K562 (cell line): ENCODE results near the gene CREB5. TPM values are rescaled to one million over a fixed set of nuclear protein-coding genes. Genes with fewer than 3 reads are reported as not detected.

Experiments used
- MAZ ChIP-seq, 2 experiments: fragments of 450-650 bp in 1 of 2; sonication (generic) in 1 of 2; formaldehyde crosslinking; IDR thresholded peaks in 1 of 2; conservative IDR thresholded peaks in 1 of 2; 2 replicates each; pipeline versions ENCODE4 v1.4.0 to v1.5.0; 2020; ENCODE audit warnings: mild to moderate bottlenecking in 1 of 2, missing genetic modification reagents in 1 of 2
- NCOA2 ChIP-seq, 2 experiments: fragments of 450-650 bp; IDR thresholded peaks; 2 replicates each; pipeline ENCODE4 v1.6.1; 2018; ENCODE audit warnings: mild to moderate bottlenecking in 2 of 2, moderate library complexity in 1 of 2; ENCODE audit not compliant: partially characterized antibody in 2 of 2
- TCF3 ChIP-seq: sonication (generic); formaldehyde crosslinking; IDR thresholded peaks from 2 replicates; pipeline ENCODE4 v1.4.0; 2020; ENCODE audit warnings: mild to moderate bottlenecking, missing genetic modification reagents
- ZMIZ1 ChIP-seq, 2 experiments: fragments of 150-350 bp in 1 of 2; IDR thresholded peaks; 2 replicates each; pipeline ENCODE4 v1.6.1; 2012 to 2016; ENCODE audit warnings: low read depth in 2 of 2, low read length in 2 of 2, mild to moderate bottlenecking in 1 of 2, moderate library complexity in 1 of 2
- polyA plus RNA-seq, 8 experiments: library from polyadenylated mRNA; depleted of rRNA in 4 of 8; stranded (reverse) in 5 of 8; unstranded in 3 of 8; fragments of >200 nt; fragmentation: Nextera tagmentation in 2 of 8; fragmentation: Illumina TruSeq in 1 of 8; extraction: Ambion mirVana in 2 of 8; extraction: Trizol in 1 of 8; gene quantifications; 2 replicates each; pipeline versions ENCODE4 v1.2.1 to v1.2.3, GENCODE V29; 2011 to 2014; ENCODE audit warnings: inconsistent platforms in 1 of 8, missing spikeins in 1 of 8
- total RNA-seq, 7 experiments: library from RNA; depleted of rRNA in 6 of 7; stranded (reverse); fragments of >200 nt in 6 of 7; fragmentation: Illumina TruSeq in 2 of 7; extraction: Trizol in 2 of 7; gene quantifications; 2 replicates each; pipeline versions ENCODE4 v1.2.1 to v1.2.3, GENCODE V29; 2011 to 2021; ENCODE audit warnings: low replicate concordance in 1 of 7

The CREB5 gene
- total and polyA plus RNA-seq, 9 of the 15 experiments (the other 6 are each of a cell fraction or from before 2014, with no cell fraction given), result 0.33 to 6.4 (median 1.8) TPM

- no peak for TF ChIP-seq NCOA2 (IDR thresholded peaks at IDR 0.05; ENCODE audit: partially characterized antibody in 2 of 2)
- no peak for TF ChIP-seq ZMIZ1 (IDR thresholded peaks at IDR 0.05; ENCODE audit: low read depth in 2 of 2, low read length in 2 of 2)
- TF ChIP-seq MAZ (CRISPR knock-in tag; conservative IDR thresholded peaks at IDR 0.05 in 1 of 2, IDR thresholded peaks at IDR 0.05 in 1 of 2), result no peak
- TF ChIP-seq TCF3 (CRISPR knock-in tag), result no peak
- TF ChIP-seq, all 486 proteins: peak for 0
These were observed 28.3 kb upstream of the CREB5 start (continued) for GRCh38 chr7:28383975-28384374.
